ENCODE results near the gene CPTP.

Gene CPTP

GRCh38 chr1:1359664-1360468 lies 35.3 kb downstream of the CPTP start:
- Histone ChIP-seq H3K9me2 (replicated peaks; ENCODE audit: low read depth, low read length) (no peaks in the 10 kb centered on the region), H3F3A (ENCODE audit: low read depth) (no peaks in the 10 kb centered on the region), H4K20me1 (ENCODE audit: insufficient read depth, low read length, poor library complexity, severe bottlenecking) (no peaks in the 10 kb centered on the region), H3K27me3 (ENCODE audit: insufficient read depth, low read length, poor library complexity, severe bottlenecking) (no peaks in the 10 kb centered on the region), H3K9me3 (ENCODE audit: insufficient read depth, low read depth, low read length) (no peaks in the 10 kb centered on the region), H3K4me1 (ENCODE audit: insufficient read depth, low read length, poor library complexity, severe bottlenecking) (no peaks in the 10 kb centered on the region), H3K4me3 (ENCODE audit: low read length, poor library complexity, severe bottlenecking) (no peak overlapping the region), H3K36me3 (ENCODE audit: insufficient read depth, low read length) (no peaks in the 10 kb centered on the region), H2AFZ (ENCODE audit: low read length) (no peak overlapping the region), H3K9ac (ENCODE audit: low read depth, low read length, poor library complexity, severe bottlenecking) (no peak overlapping the region), H3K79me2 (ENCODE audit: insufficient read depth, low read length) (no peaks in the 10 kb centered on the region), H3K4me2 (ENCODE audit: low read depth, low read length, poor library complexity, severe bottlenecking) (no peak overlapping the region)
- TF ChIP-seq, protein P1, sequence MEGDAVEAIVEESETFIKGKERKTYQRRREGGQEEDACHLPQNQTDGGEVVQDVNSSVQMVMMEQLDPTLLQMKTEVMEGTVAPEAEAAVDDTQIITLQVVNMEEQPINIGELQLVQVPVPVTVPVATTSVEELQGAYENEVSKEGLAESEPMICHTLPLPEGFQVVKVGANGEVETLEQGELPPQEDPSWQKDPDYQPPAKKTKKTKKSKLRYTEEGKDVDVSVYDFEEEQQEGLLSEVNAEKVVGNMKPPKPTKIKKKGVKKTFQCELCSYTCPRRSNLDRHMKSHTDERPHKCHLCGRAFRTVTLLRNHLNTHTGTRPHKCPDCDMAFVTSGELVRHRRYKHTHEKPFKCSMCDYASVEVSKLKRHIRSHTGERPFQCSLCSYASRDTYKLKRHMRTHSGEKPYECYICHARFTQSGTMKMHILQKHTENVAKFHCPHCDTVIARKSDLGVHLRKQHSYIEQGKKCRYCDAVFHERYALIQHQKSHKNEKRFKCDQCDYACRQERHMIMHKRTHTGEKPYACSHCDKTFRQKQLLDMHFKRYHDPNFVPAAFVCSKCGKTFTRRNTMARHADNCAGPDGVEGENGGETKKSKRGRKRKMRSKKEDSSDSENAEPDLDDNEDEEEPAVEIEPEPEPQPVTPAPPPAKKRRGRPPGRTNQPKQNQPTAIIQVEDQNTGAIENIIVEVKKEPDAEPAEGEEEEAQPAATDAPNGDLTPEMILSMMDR (conservative IDR thresholded peaks at IDR 0.05; ENCODE audit: low read length) = no peak
- no peak for TF ChIP-seq EZH2phosphoT487 (IDR thresholded peaks at IDR 0.05; ENCODE audit: borderline replicate concordance)

DNA sequence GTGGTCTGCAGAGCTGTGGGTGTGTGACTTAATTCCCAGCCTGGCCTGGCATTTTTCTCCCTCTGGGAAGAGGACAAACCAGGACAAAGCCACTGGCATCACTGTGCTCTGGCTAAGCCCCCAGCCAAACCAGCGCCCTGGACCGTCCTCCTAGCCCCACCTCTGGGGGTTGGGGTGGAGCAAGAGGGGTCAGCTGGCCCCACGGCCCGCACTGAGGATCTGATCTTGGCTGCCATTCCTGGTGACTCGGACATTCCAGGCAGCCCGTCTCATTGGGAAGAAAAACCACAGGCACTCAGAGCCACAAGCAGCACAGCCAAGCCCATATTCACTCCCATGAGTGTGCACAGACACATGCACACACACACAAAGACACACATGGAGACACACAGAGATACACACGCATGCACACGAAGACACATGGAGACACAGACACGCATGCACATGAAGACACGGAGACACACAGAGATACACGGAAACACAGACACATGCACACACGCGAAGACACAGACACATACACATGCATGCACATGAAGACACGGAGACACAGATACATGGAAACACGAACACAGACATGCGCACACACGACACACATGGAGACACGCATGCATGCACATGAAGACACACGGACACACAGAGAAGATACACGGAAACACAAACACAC lies 36.0 kb downstream of the CPTP start:
- TF ChIP-seq, protein P1 (conservative IDR thresholded peaks at IDR 0.05; ENCODE audit: low read length) = no peak
- no peak for TF ChIP-seq EZH2phosphoT487 (IDR thresholded peaks at IDR 0.05; ENCODE audit: borderline replicate concordance)
- Histone ChIP-seq H4K20me1 (ENCODE audit: insufficient read depth, low read length, poor library complexity, severe bottlenecking) (no peaks in the 10 kb centered on the region), H3F3A (ENCODE audit: low read depth) (no peaks in the 10 kb centered on the region), H3K79me2 (ENCODE audit: insufficient read depth, low read length) (no peaks in the 10 kb centered on the region), H3K27me3 (ENCODE audit: insufficient read depth, low read length, poor library complexity, severe bottlenecking) (no peaks in the 10 kb centered on the region), H3K36me3 (ENCODE audit: insufficient read depth, low read length) (no peaks in the 10 kb centered on the region), H2AFZ (ENCODE audit: low read length) (no peak overlapping the region), H3K4me3 (ENCODE audit: low read length, poor library complexity, severe bottlenecking) (no peak overlapping the region), H3K9ac (ENCODE audit: low read depth, low read length, poor library complexity, severe bottlenecking) (no peak overlapping the region), H3K4me2 (ENCODE audit: low read depth, low read length, poor library complexity, severe bottlenecking) (no peak overlapping the region), H3K9me2 (replicated peaks; ENCODE audit: low read depth, low read length) (no peaks in the 10 kb centered on the region), H3K4me1 (ENCODE audit: insufficient read depth, low read length, poor library complexity, severe bottlenecking) (no peaks in the 10 kb centered on the region), H3K9me3 (ENCODE audit: insufficient read depth, low read depth, low read length) (no peaks in the 10 kb centered on the region)

DNA sequence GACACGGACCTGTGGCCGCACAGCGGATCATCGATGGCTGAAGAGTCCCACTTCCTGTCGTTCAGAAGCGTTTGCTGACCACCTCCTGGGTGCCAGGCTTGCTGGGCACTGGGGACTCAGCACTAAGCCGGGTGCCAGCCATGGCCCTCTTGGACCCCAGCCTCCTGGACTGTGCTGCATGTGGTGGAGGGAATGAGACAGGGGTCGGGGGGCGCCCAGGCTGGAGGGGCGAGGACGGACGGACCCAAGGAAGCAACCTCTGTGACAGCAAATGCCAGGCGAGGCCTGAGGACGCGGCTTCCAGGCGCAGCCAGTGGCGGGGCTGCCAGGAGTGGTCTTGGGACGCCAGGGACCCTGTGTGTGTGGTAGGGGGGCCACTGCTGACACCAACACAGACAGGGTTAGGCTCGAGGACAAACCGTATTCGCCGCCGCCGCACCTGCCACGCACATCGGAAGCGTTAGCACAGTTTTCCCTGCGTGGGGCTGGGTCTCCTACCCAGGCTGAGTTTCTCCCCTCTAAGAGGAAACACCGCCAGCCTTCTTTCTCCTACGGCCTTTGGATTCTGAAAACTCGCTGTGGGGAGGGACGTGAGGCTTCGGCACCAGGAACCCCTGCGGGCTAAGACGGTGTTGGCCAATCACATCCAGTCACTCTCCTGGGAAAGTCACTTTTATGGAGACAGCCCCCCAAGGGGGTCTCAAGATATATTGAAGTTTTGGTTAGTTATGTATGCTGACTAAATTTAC lies 36.8 kb downstream of the CPTP start:
- Histone ChIP-seq H3K79me2 (ENCODE audit: insufficient read depth, low read length) (no peaks in the 10 kb centered on the region), H3K9ac (ENCODE audit: low read depth, low read length, poor library complexity, severe bottlenecking) (no peak overlapping the region), H3F3A (ENCODE audit: low read depth) (no peaks in the 10 kb centered on the region), H3K4me2 (ENCODE audit: low read depth, low read length, poor library complexity, severe bottlenecking) (no peak overlapping the region), H3K4me1 (ENCODE audit: insufficient read depth, low read length, poor library complexity, severe bottlenecking) (no peaks in the 10 kb centered on the region), H2AFZ (ENCODE audit: low read length) (no peak overlapping the region), H4K20me1 (ENCODE audit: insufficient read depth, low read length, poor library complexity, severe bottlenecking) (no peaks in the 10 kb centered on the region), H3K4me3 (ENCODE audit: low read length, poor library complexity, severe bottlenecking) (no peak overlapping the region), H3K9me2 (replicated peaks; ENCODE audit: low read depth, low read length) (no peaks in the 10 kb centered on the region), H3K9me3 (ENCODE audit: insufficient read depth, low read depth, low read length) (no peaks in the 10 kb centered on the region), H3K36me3 (ENCODE audit: insufficient read depth, low read length) (no peaks in the 10 kb centered on the region), H3K27me3 (ENCODE audit: insufficient read depth, low read length, poor library complexity, severe bottlenecking) (no peaks in the 10 kb centered on the region)
- TF ChIP-seq EZH2phosphoT487 (IDR thresholded peaks at IDR 0.05; ENCODE audit: borderline replicate concordance) = no peak
- TF ChIP-seq, protein P1 (conservative IDR thresholded peaks at IDR 0.05; ENCODE audit: low read length) = no peak
